GM11168 (cell line): ENCODE results near the gene PHACTR2.
"Not testable (repeated sequence)": the region's sequence is repeated elsewhere in the genome, so short reads cannot be mapped to it uniquely, and the experiment has no call there.

Experiments
- in situ Hi-C: fragments of 300-500 bp; cut with MboI; formaldehyde crosslinking; loops from one replicate; pipeline ENCODE4 v1.12.0; 2022; ENCODE audit warnings: low sequenced_read_pairs; ENCODE audit not compliant: unreplicated experiment

The PHACTR2 gene

GRCh38 chr6:143738072-143738690 lies 60.4 kb downstream of the PHACTR2 start:
- in situ Hi-C loops: not testable (repeated sequence)

- in situ Hi-C loops: no loop called here
Measured at GRCh38 chr6:143739341-143739851, 61.6 kb downstream of the PHACTR2 start.

GRCh38 chr6:143740213-143740612 lies 62.4 kb downstream of the PHACTR2 start:
- in situ Hi-C loops: no loop called here

GRCh38 chr6:143741480-143741879 lies 63.7 kb downstream of the PHACTR2 start:
- in situ Hi-C loops: no loop called here

GRCh38 chr6:143742070-143742954 lies 64.5 kb downstream of the PHACTR2 start:
- in situ Hi-C loops: no loop called here

GRCh38 chr6:143742955-143743255 lies 65.1 kb downstream of the PHACTR2 start:
- in situ Hi-C loops: no loop called here

GRCh38 chr6:143743301-143744166 lies 65.8 kb downstream of the PHACTR2 start:
- in situ Hi-C loops: no loop called here

- in situ Hi-C loops: no loop called here
Measured at GRCh38 chr6:143744551-143745165, 66.9 kb downstream of the PHACTR2 start.

- in situ Hi-C loops: no loop called here
Measured at GRCh38 chr6:143745166-143746133, 67.7 kb downstream of the PHACTR2 start.

- in situ Hi-C loops: no loop called here
Measured at GRCh38 chr6:143746202-143747119, 68.7 kb downstream of the PHACTR2 start.

- in situ Hi-C loops: no loop called here
Measured at GRCh38 chr6:143747347-143747842, 69.6 kb downstream of the PHACTR2 start.

GRCh38 chr6:143749891-143750290 lies 72.1 kb downstream of the PHACTR2 start:
- in situ Hi-C loops: no loop called here

- in situ Hi-C loops: no loop called here
Measured at GRCh38 chr6:143750877-143751276, 73.1 kb downstream of the PHACTR2 start.

GRCh38 chr6:143752459-143752858 lies 74.7 kb downstream of the PHACTR2 start:
- in situ Hi-C loops: no loop called here

GRCh38 chr6:143753678-143754077 lies 75.9 kb downstream of the PHACTR2 start:
- in situ Hi-C loops: no loop called here

GRCh38 chr6:143754204-143754603 lies 76.4 kb downstream of the PHACTR2 start:
- in situ Hi-C loops: no loop called here

- in situ Hi-C loops: no loop called here
Measured at GRCh38 chr6:143755301-143755744, 77.6 kb downstream of the PHACTR2 start.

- in situ Hi-C loops: no loop called here
Measured at GRCh38 chr6:143757346-143757832, 79.6 kb downstream of the PHACTR2 start.
